Breast epithelium (tissue), 4 donors: ENCODE data around the gene RAB27A. TPM values are rescaled to one million over a fixed set of nuclear protein-coding genes. Genes with fewer than 3 reads are reported as not detected.
"Not testable (repeated sequence)": the region's sequence is repeated elsewhere in the genome, so short reads cannot be mapped to it uniquely, and the experiment has no call there.

ENCODE experiments used
- DNase-seq, 2 donors: peaks; one replicate each; pipeline ENCODE4 v3.0.0-alpha.2; 2019; ENCODE audit warnings: low spot score in 2 of 2
- H3K27ac ChIP-seq, 2 donors: fragments of 200-600 bp; sonication (generic) in 1 of 2; one replicate each; pipeline ENCODE4 v1.5.1; 2016 to 2019; ENCODE audit warnings: mild to moderate bottlenecking in 1 of 2
- H3K27me3 ChIP-seq, 2 donors: fragments of 200-600 bp; sonication (generic) in 1 of 2; one replicate each; pipeline versions ENCODE4 v1.5.1 to v1.6.0; 2017 to 2019; ENCODE audit warnings: control low read depth in 1 of 2, mild to moderate bottlenecking in 1 of 2
- H3K36me3 ChIP-seq: fragments of 200-600 bp; one replicate; pipeline ENCODE4 v1.5.1; 2019
- H3K4me1 ChIP-seq, 2 donors: fragments of 200-600 bp; sonication (generic); one replicate each; pipeline ENCODE4 v1.5.1; 2016 to 2019; ENCODE audit warnings: control low read depth in 1 of 2
- H3K4me3 ChIP-seq, 3 donors: fragments of 200-600 bp; sonication (generic); 1 replicate in 2 of 3; 2 replicates in 1 of 3; pipeline ENCODE4 v1.5.1; 2016 to 2019; ENCODE audit warnings: mild to moderate bottlenecking in 3 of 3, moderate library complexity in 2 of 3
- H3K9me3 ChIP-seq, 2 donors: fragments of 200-600 bp; sonication (generic) in 1 of 2; one replicate each; pipeline ENCODE4 v1.5.1; 2016 to 2019; ENCODE audit warnings: control low read depth in 1 of 2
- POLR2A ChIP-seq: fragments of 450-650 bp; IDR thresholded peaks from one replicate; pipeline ENCODE4 v1.6.1; 2016; ENCODE audit warnings: antibody characterized with exemption, mild to moderate bottlenecking, moderate library complexity
- POLR2AphosphoS5 ChIP-seq, 3 donors: sonication (generic); formaldehyde crosslinking; IDR thresholded peaks; one replicate each; pipeline ENCODE4 v1.6.1; 2017; ENCODE audit warnings: antibody characterized with exemption in 3 of 3
- intact Hi-C: fragments of 100-400 bp; cut with DNase I; formaldehyde crosslinking; loops from one replicate; pipeline ENCODE4 v1.15.1; 2023; ENCODE audit warnings: low total_unique reads
- total RNA-seq, 3 donors: library from RNA; depleted of rRNA; stranded (reverse); fragments of >200 nt; gene quantifications; one replicate each; pipeline ENCODE4 v1.1.0, GENCODE V29; 2016
- TF ChIP-seq, protein P1 (sequence below), 3 donors: fragments of 450-650 bp; IDR thresholded peaks; one replicate each; pipeline ENCODE4 v1.5.1; 2016 to 2017; ENCODE audit warnings: antibody characterized with exemption in 3 of 3, mild to moderate bottlenecking in 3 of 3, moderate library complexity in 3 of 3

RAB27A gene
- total RNA-seq, 3 donors from 2014 or later: 7.4 to 21.3 (median 18.3) TPM

DNA sequence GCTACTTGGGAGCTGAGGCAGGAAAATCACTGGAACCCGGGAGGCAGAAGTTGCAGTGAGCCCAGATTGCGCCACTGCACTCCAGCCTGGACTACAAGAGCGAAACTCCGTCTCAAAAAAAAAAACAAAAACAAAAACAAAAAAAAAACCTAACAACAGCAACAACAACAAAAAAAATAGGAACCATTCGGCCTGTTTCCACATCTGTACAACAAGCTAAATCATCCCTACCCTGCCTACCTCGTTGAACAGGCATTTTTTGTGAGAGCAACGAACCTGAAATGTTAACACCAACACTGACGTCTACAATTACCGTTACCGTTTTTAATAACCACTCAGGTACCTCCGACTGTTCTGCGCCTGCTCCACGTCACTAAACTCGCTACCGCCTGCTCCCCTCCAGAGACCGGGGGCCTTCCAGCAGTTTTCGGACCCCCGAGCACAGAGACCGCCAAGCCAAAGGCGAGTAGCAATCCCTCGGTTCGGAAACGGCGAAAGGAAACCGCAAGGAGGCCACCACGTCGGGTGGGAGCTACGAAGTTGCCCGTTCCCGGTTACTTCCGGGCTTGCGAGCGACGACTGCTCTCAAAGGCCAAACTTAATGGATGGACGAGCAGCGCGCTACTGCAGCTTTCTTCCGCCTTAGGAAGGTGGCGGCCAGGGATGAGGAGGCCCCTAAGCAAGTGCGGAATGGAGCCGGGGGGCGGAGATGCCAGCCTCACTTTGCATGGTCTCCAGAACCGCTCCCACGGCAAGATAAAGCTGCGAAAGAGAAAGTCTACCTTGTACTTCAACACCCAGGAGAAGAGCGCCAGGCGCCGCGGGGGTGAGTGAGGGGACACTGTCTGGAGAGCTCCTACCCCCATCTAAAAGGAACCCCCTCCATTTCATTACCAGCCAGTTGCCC, 29.2 kb upstream of the RAB27A start, which contains the start of the genes PIGB and PIGBOS1:
Gene PIGB, plus strand, starts transcription at position 635 of the 907 bp plus-strand sequence. Its CDS starts 29 bp downstream, at position 664.
Gene PIGBOS1, minus strand, starts transcription at position 536 of the 907 bp plus-strand sequence. CDS start 1,331 bp downstream, outside the sequence.
- peak; percentile 72 to 77 for DNase-seq
- peak within 1 kb of the TSS; percentile 69 to 89 (median 79) for H3K4me3 ChIP-seq
- H3K9me3 ChIP-seq: no peaks in the 10 kb centered on the region
- H3K4me1 ChIP-seq: no peaks in the 10 kb centered on the region
- no peaks in the 10 kb centered on the region for H3K36me3 ChIP-seq
- no peaks in the 10 kb centered on the region for H3K27me3 ChIP-seq
- H3K27ac ChIP-seq: peak within 1 kb of the TSS; percentile 82 to 92
- TF ChIP-seq POLR2A: peak; percentile 61
- TF ChIP-seq POLR2AphosphoS5 (IDR thresholded peaks at IDR 0.05): peak; percentile 83 to 94 (median 83)
- TF ChIP-seq, protein P1, sequence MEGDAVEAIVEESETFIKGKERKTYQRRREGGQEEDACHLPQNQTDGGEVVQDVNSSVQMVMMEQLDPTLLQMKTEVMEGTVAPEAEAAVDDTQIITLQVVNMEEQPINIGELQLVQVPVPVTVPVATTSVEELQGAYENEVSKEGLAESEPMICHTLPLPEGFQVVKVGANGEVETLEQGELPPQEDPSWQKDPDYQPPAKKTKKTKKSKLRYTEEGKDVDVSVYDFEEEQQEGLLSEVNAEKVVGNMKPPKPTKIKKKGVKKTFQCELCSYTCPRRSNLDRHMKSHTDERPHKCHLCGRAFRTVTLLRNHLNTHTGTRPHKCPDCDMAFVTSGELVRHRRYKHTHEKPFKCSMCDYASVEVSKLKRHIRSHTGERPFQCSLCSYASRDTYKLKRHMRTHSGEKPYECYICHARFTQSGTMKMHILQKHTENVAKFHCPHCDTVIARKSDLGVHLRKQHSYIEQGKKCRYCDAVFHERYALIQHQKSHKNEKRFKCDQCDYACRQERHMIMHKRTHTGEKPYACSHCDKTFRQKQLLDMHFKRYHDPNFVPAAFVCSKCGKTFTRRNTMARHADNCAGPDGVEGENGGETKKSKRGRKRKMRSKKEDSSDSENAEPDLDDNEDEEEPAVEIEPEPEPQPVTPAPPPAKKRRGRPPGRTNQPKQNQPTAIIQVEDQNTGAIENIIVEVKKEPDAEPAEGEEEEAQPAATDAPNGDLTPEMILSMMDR (IDR thresholded peaks at IDR 0.05): peak in 1 of 3 donors; percentile 28
- intact Hi-C loops: no loop called here

DNA sequence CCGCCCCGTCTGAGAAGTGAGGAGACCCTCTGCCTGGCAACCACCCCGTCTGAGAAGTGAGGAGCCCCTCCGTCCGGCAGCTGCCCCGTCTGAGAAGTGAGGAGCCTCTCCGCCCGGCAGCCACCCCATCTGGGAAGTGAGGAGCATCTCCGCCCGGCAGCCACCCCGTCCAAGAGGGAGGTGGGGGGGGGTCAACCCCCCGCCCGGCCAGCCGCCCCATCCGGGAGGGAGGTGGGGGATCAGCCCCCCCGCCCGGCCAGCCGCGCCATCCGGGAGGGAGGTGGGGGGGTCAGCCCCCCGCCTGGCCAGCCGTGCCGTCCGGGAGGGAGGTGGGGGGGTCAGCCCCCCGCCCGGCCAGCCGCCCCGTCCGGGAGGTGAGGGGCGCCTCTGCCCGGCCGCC, 13.2 kb upstream of the RAB27A start:
- H3K27ac ChIP-seq, H3K36me3 ChIP-seq, H3K4me1 ChIP-seq, DNase-seq, intact Hi-C loops, H3K9me3 ChIP-seq, H3K27me3 ChIP-seq, H3K4me3 ChIP-seq: not testable (repeated sequence)

DNA sequence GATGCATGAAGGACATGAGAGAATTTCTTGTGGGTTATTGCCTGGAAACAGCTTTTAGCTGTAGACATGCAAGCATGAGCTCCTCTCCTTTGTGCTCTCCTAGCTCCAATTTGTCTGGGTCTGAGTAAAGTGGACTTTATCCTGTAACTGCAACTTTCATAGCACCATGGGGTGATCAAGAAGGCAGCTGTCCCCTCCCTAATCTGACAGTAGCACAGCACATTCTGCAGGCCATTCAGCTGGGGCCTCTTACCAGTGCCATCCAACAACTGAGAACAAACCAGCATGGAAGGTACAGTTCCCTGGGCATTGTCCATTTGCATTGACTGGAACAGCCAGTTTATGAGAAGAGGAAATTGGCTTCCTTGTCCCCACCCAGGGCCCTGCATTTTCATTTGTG, 7.7 kb upstream of the RAB27A start:
- intact Hi-C loops: no loop called here
- Histone ChIP-seq H3K36me3 (no peaks in the 10 kb centered on the region), H3K27ac (no peak overlapping the region), H3K9me3 (no peaks in the 10 kb centered on the region), H3K4me1 (no peaks in the 10 kb centered on the region), H3K27me3 (no peaks in the 10 kb centered on the region), H3K4me3 (no peak overlapping the region)
- DNase-seq: no peak
- TF ChIP-seq, protein P1 (IDR thresholded peaks at IDR 0.05): no peak
- no peak for TF ChIP-seq POLR2A
- TF ChIP-seq POLR2AphosphoS5 (IDR thresholded peaks at IDR 0.05): no peak

DNA sequence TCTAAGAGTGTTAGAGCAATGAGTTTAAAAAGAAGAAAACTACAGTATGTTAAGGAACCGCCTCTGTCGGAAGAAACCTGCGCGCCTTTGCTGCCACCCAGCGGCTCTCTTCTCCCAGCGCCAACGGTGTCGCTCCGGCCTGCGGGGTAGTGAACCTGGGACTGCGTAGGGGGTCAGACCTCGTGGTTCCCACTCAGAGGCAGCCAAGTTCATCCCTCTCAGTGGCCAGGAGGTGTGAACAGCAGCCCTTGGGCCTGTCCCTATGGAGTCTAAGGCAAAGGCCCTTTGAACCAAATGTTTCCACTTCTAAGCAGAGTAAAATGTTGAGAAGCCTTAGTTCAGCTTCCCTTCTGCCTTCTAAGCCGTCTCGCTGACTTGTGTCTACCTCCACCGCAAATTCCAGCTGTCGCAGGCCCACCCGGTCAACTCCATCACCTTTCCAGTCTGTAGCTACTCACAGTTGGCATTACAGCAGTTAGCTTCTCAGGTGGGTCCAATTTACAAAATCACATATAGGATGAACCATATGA, 980 bp upstream of the RAB27A start:
- TF ChIP-seq POLR2AphosphoS5 (IDR thresholded peaks at IDR 0.05) (peak in 1 of 3 donors; percentile 52), POLR2A (no peak)
- TF ChIP-seq, protein P1 (IDR thresholded peaks at IDR 0.05): peak in 2 of 3 donors; percentile 84 to 87
- peak; percentile 79 to 84 for DNase-seq
- H3K9me3 ChIP-seq: no peaks in the 10 kb centered on the region
- intact Hi-C loops: no loop called here
- H3K4me3 ChIP-seq: peak overlapping the region; percentile 88 to 94 (median 89)
- no peaks in the 10 kb centered on the region for H3K36me3 ChIP-seq
- peak overlapping the region; percentile 96 to 98 for H3K27ac ChIP-seq
- no peaks in the 10 kb centered on the region for H3K27me3 ChIP-seq
- H3K4me1 ChIP-seq: no peaks in the 10 kb centered on the region

DNA sequence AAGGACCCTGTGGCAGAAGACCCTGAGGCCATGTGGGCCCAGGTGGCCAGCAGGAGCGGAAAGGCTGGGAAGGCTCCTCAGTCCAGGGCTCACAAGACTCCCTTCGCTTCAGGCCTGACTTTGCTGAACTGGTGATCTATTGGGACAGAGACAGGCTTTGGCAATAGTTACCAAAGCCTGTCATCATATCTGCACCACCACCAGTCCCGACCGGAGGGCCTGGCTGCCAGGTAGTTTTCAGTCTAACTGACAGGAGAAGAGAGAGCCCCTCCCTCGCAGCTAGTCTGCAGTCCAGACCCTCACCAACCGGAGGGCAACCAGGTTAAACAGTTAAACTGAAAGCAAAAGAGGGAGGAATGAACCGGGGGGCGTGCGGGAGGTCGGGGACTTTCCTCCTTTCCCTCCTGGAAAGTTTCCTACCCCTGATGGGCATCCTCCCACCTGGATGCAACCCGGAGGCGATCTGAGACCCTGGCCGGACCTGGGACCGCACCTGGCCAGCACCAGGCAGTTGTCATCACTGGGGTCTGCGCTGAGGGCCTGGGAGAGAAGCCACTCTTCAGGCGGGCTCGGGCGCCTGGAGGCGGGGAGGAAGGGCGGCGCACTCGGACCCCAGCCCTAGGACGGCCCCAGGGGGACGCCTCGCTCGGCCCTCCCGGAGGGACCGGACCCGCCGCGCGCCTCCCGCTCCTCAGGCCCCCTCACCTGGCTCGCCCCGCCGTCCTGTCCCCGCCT, 435 bp downstream of the RAB27A start:
- H3K4me1 ChIP-seq: no peaks in the 10 kb centered on the region
- TF ChIP-seq, protein P1 (IDR thresholded peaks at IDR 0.05): no peak
- peak in 2 of 3 donors; percentile 20 to 55 for TF ChIP-seq POLR2AphosphoS5 (IDR thresholded peaks at IDR 0.05)
- H3K36me3 ChIP-seq: no peaks in the 10 kb centered on the region
- H3K27ac ChIP-seq: peak overlapping the region; percentile 96 to 98
- H3K4me3 ChIP-seq: peak overlapping the region; percentile 88 to 94 (median 89)
- intact Hi-C loops: loop anchor here (10.0 kb wide), 1 partner anchor 64 kb away; no protein-coding TSS in a partner anchor
- DNase-seq: peak in 1 of 2 donors; percentile 37
- no peaks in the 10 kb centered on the region for H3K9me3 ChIP-seq
- H3K27me3 ChIP-seq: no peaks in the 10 kb centered on the region
